Astrocyte (in vitro differentiated cells and primary cell): ENCODE data around the gene OTULINL. TPM values are rescaled to one million over a fixed set of nuclear protein-coding genes. Genes with fewer than 3 reads are reported as not detected.

Source experiments
- DNase-seq: peaks from one replicate; pipeline ENCODE4 v3.0.0-alpha.2; 2010; ENCODE audit warnings: low read depth
- FAIRE-seq: peaks from 2 replicates; lab custom pipeline; 2011; peaks lifted over from hg19 to GRCh38; lab: Jason Lieb, UNC
- H2AFZ ChIP-seq: 2 replicates; pipeline ENCODE4 v1.6.0; 2012; ENCODE audit warnings: low read depth, low read length, inconsistent platforms
- H3K27ac ChIP-seq: 2 replicates; pipeline ENCODE4 v1.5.1; 2011; ENCODE audit warnings: low read depth, low read length, inconsistent platforms
- H3K27me3 ChIP-seq: 2 replicates; pipeline ENCODE4 v1.6.0; 2011; ENCODE audit warnings: low read length, inconsistent platforms; ENCODE audit not compliant: insufficient read depth
- H3K36me3 ChIP-seq: 2 replicates; pipeline ENCODE4 v1.5.1; 2011; ENCODE audit warnings: low read length, inconsistent platforms; ENCODE audit not compliant: insufficient read depth
- H3K4me1 ChIP-seq: 2 replicates; pipeline ENCODE4 v1.5.1; 2011; ENCODE audit warnings: low read length, inconsistent platforms; ENCODE audit not compliant: insufficient read depth
- H3K4me2 ChIP-seq: 2 replicates; pipeline ENCODE4 v1.6.0; 2012; ENCODE audit warnings: low read length, inconsistent platforms
- H3K4me3 ChIP-seq: 2 replicates; pipeline ENCODE4 v1.5.1; 2011; ENCODE audit warnings: low read depth, mild to moderate bottlenecking, low read length, inconsistent platforms; ENCODE audit not compliant: insufficient read depth
- H3K79me2 ChIP-seq: 2 replicates; pipeline ENCODE4 v1.6.0; 2012; ENCODE audit warnings: mild to moderate bottlenecking, low read length, inconsistent platforms; ENCODE audit not compliant: insufficient read depth
- H3K9ac ChIP-seq: 2 replicates; pipeline ENCODE4 v1.6.0; 2012; ENCODE audit warnings: mild to moderate bottlenecking, low read length, inconsistent platforms
- H3K9me3 ChIP-seq: 2 replicates; pipeline ENCODE4 v1.5.1; 2012; ENCODE audit warnings: low read depth, mild to moderate bottlenecking, low read length, inconsistent platforms; ENCODE audit not compliant: insufficient read depth
- H4K20me1 ChIP-seq: 2 replicates; pipeline ENCODE4 v1.6.0; 2012; ENCODE audit warnings: low read length, inconsistent platforms; ENCODE audit not compliant: insufficient read depth
- H3K27ac Mint-ChIP-seq: one replicate; pipeline ENCODE4 v1.8.0; 2021; ENCODE audit warnings: mild to moderate bottlenecking, mixed read lengths; ENCODE audit not compliant: unreplicated experiment
- H3K27me3 Mint-ChIP-seq: one replicate; pipeline ENCODE4 v1.8.0; 2021; ENCODE audit warnings: low read depth, mixed read lengths; ENCODE audit not compliant: unreplicated experiment
- H3K36me3 Mint-ChIP-seq: one replicate; pipeline ENCODE4 v1.8.0; 2021; ENCODE audit warnings: low read depth, mixed read lengths; ENCODE audit not compliant: unreplicated experiment
- H3K4me1 Mint-ChIP-seq: one replicate; pipeline ENCODE4 v1.8.0; 2021; ENCODE audit warnings: low read depth, mixed read lengths; ENCODE audit not compliant: unreplicated experiment
- H3K4me3 Mint-ChIP-seq: one replicate; pipeline ENCODE4 v1.8.0; 2021; ENCODE audit warnings: mild to moderate bottlenecking, moderate library complexity, mixed read lengths; ENCODE audit not compliant: unreplicated experiment
- H3K9me3 Mint-ChIP-seq: one replicate; pipeline ENCODE4 v1.8.0; 2021; ENCODE audit warnings: mild to moderate bottlenecking, mixed read lengths; ENCODE audit not compliant: unreplicated experiment
- EZH2 ChIP-seq: IDR thresholded peaks from 2 replicates; pipeline ENCODE4 v1.6.1; 2012; ENCODE audit warnings: mild to moderate bottlenecking, low read length, inconsistent platforms; ENCODE audit not compliant: insufficient read depth
- total RNA-seq: library from RNA; stranded (reverse); gene quantifications from 2 replicates; pipeline ENCODE4 v1.2.1, GENCODE V29; 2021
- TF ChIP-seq, protein P1 (sequence below): IDR thresholded peaks from 2 replicates; pipeline ENCODE4 v1.5.1; 2011; ENCODE audit warnings: low read depth, mild to moderate bottlenecking, inconsistent platforms, low read length, moderate library complexity; ENCODE audit not compliant: insufficient read depth

OTULINL gene
- total RNA-seq, 1 donor from 2014 or later, result 2.8 TPM

DNA sequence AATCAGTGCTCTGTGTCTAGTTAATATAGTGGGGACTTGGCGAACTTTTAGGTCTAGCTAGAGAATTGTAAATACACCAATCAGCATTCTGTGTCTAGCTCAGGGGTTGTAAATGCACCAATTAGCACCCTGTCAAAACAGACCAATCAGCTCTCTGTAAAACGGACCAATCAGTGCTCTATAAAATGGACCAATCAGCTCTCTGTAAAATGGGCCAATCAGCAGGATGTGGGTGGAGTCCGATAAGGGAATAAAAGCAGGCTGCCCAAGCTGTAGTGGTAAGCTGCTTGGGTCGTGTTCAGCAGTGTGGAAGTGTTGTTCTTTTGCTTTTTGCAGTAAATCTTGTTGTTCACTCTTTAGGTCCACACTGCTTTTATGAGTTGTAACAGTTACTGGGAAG lies 3.6 kb upstream of the OTULINL start:
- no peak for FAIRE-seq

DNA sequence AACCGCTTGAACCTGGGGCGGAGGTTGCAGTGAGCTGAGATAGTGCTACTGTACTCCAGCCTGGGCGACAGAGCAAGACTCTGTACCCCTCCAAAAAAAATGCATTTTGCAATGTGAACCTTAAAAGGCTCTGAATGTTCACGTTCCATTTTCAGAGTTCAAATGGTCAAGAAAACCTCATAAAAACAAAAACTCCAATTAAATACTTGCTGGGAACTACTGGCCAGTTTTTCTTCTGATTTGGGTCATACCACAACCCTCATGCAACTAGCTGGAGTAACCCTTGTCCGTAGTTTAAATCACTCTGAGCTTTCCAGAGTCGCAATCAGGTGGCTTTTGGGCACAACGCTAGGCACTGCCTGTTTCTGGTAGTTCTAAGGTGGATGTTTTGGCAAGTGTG lies 2.3 kb upstream of the OTULINL start:
- Mint-ChIP-seq H3K36me3 (no peaks in the 10 kb centered on the region), H3K27ac (no peak overlapping the region), H3K4me1 (no peaks in the 10 kb centered on the region), H3K9me3 (no peaks in the 10 kb centered on the region), H3K27me3 (peaks cover 42% of the 10 kb centered on the region), H3K4me3 (no peak overlapping the region)
- Histone ChIP-seq H3K4me1 (no peaks in the 10 kb centered on the region), H2AFZ (no peak overlapping the region), H3K36me3 (no peaks in the 10 kb centered on the region), H3K4me3 (no peak overlapping the region), H4K20me1 (no peaks in the 10 kb centered on the region), H3K9me3 (no peaks in the 10 kb centered on the region), H3K79me2 (no peaks in the 10 kb centered on the region), H3K4me2 (no peak overlapping the region), H3K27ac (no peak overlapping the region), H3K27me3 (peaks cover 37% of the 10 kb centered on the region), H3K9ac (no peak overlapping the region)
- no peak for DNase-seq
- TF ChIP-seq EZH2, result no peak
- TF ChIP-seq, protein P1, sequence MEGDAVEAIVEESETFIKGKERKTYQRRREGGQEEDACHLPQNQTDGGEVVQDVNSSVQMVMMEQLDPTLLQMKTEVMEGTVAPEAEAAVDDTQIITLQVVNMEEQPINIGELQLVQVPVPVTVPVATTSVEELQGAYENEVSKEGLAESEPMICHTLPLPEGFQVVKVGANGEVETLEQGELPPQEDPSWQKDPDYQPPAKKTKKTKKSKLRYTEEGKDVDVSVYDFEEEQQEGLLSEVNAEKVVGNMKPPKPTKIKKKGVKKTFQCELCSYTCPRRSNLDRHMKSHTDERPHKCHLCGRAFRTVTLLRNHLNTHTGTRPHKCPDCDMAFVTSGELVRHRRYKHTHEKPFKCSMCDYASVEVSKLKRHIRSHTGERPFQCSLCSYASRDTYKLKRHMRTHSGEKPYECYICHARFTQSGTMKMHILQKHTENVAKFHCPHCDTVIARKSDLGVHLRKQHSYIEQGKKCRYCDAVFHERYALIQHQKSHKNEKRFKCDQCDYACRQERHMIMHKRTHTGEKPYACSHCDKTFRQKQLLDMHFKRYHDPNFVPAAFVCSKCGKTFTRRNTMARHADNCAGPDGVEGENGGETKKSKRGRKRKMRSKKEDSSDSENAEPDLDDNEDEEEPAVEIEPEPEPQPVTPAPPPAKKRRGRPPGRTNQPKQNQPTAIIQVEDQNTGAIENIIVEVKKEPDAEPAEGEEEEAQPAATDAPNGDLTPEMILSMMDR, result no peak
- no peak for FAIRE-seq

More for the DNA sequence above, 3.6 kb upstream of the OTULINL start:
- no peak overlapping the region for H3K4me3 ChIP-seq
- no peaks in the 10 kb centered on the region for H3K4me1 ChIP-seq
- no peaks in the 10 kb centered on the region for H4K20me1 ChIP-seq
- H2AFZ ChIP-seq, result no peak overlapping the region
- no peaks in the 10 kb centered on the region for H3K9me3 ChIP-seq
- Mint-ChIP-seq H3K36me3 (no peaks in the 10 kb centered on the region), H3K27ac (no peak overlapping the region), H3K4me3 (no peak overlapping the region), H3K27me3 (peaks cover 39% of the 10 kb centered on the region), H3K4me1 (no peaks in the 10 kb centered on the region), H3K9me3 (no peaks in the 10 kb centered on the region)
- no peaks in the 10 kb centered on the region for H3K36me3 ChIP-seq
- no peak overlapping the region for H3K4me2 ChIP-seq
- TF ChIP-seq, protein P1, result no peak
- TF ChIP-seq EZH2, result no peak
- no peaks in the 10 kb centered on the region for H3K79me2 ChIP-seq
- no peak for DNase-seq
- H3K27me3 ChIP-seq, result peaks cover 25% of the 10 kb centered on the region
- no peak overlapping the region for H3K9ac ChIP-seq
- no peak overlapping the region for H3K27ac ChIP-seq

DNA sequence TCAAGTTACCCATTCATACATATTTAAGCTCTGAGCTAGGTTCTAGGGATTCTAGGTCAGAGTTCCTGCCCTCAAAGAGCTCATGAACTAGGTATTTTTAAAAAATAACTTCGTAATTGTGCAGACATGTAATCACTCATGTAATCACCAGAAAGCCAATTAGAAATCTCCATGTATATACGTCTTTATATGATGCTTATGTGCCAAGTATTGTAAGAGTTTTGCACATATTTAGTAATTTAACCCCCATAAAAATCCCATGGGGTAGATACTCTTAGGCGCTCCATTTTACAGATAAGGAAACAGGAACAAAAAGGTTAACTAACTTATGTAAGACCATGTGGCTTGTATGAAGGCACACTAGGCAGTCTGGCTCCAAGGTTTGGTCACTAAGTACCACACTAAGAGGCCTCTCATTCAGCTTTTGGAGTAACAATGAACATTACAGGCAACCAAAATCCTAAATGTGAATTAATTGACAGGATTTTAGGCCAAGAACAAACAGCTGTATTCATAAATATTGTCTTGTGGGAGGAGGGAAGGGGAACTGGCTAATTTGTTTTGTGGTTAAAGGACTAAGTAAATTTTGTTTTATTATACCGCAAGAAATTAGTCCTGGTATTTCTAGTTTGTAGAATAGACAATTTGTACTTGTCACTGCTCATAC lies 1.7 kb upstream of the OTULINL start:
- no peaks in the 10 kb centered on the region for H3K9me3 ChIP-seq
- no peaks in the 10 kb centered on the region for H4K20me1 ChIP-seq
- DNase-seq (no peak), FAIRE-seq (no peak)
- H3K27me3 ChIP-seq, result peaks cover 40% of the 10 kb centered on the region
- H3K36me3 ChIP-seq, result no peaks in the 10 kb centered on the region
- no peak overlapping the region for H2AFZ ChIP-seq
- no peak overlapping the region for H3K27ac Mint-ChIP-seq
- H3K27ac ChIP-seq, result no peak overlapping the region
- H3K4me1 ChIP-seq, result no peaks in the 10 kb centered on the region
- H3K4me1 Mint-ChIP-seq, result no peaks in the 10 kb centered on the region
- no peak overlapping the region for H3K4me3 ChIP-seq
- no peak for TF ChIP-seq EZH2
- TF ChIP-seq, protein P1, result no peak
- H3K27me3 Mint-ChIP-seq, result peaks cover 43% of the 10 kb centered on the region
- H3K4me3 Mint-ChIP-seq, result no peak overlapping the region
- H3K79me2 ChIP-seq, result no peaks in the 10 kb centered on the region
- H3K9me3 Mint-ChIP-seq, result no peaks in the 10 kb centered on the region
- no peak overlapping the region for H3K9ac ChIP-seq
- no peaks in the 10 kb centered on the region for H3K36me3 Mint-ChIP-seq
- H3K4me2 ChIP-seq, result no peak overlapping the region
